Epithelial cell of proximal tubule (primary cell): ENCODE measurements around the gene DIO1. TPM values are rescaled to one million over a fixed set of nuclear protein-coding genes. Genes with fewer than 3 reads are reported as not detected.

Experiments used
- DNase-seq: peaks from one replicate; pipeline ENCODE4 v3.0.0-alpha.2; 2011; ENCODE audit warnings: low read depth
- H3K4me3 ChIP-seq: 2 replicates; pipeline ENCODE4 v1.5.1; 2011; ENCODE audit warnings: low read depth, mild to moderate bottlenecking, low read length
- total RNA-seq: library from RNA; depleted of rRNA; stranded (reverse); fragments of >200 nt; gene quantifications from 2 replicates; pipeline ENCODE4 v1.2.3, GENCODE V29; 2015
- TF ChIP-seq, protein P1 (sequence below): conservative IDR thresholded peaks from 2 replicates; pipeline ENCODE4 v1.5.1; 2012; ENCODE audit warnings: low read depth, mild to moderate bottlenecking, low read length

The DIO1 gene
- not detected in 2 replicates for total RNA-seq

DNA sequence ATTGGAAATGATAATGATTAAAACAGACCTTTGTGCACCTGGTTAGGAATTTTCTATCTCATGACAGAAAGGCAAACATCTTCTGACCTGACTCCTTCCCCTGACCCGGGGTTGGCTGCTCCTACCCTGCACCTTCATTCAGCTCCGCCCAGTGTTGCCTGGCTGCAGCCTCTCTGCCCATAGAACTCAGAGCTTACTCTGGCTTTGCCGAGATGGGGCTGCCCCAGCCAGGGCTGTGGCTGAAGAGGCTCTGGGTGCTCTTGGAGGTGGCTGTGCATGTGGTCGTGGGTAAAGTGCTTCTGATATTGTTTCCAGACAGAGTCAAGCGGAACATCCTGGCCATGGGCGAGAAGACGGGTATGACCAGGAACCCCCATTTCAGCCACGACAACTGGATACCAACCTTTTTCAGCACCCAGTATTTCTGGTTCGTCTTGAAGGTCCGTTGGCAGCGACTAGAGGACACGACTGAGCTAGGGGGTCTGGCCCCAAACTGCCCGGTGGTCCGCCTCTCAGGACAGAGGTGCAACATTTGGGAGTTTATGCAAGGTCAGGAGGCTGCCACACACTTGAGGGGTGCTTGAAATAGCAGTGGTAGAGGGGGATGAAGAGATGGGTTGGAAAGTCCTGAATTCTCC is at the start of gene DIO1:
TSS of gene DIO1 (plus strand) at position 189 of the 638 bp plus-strand sequence. CDS start at position 213, 24 bp downstream.
- TF ChIP-seq, protein P1, sequence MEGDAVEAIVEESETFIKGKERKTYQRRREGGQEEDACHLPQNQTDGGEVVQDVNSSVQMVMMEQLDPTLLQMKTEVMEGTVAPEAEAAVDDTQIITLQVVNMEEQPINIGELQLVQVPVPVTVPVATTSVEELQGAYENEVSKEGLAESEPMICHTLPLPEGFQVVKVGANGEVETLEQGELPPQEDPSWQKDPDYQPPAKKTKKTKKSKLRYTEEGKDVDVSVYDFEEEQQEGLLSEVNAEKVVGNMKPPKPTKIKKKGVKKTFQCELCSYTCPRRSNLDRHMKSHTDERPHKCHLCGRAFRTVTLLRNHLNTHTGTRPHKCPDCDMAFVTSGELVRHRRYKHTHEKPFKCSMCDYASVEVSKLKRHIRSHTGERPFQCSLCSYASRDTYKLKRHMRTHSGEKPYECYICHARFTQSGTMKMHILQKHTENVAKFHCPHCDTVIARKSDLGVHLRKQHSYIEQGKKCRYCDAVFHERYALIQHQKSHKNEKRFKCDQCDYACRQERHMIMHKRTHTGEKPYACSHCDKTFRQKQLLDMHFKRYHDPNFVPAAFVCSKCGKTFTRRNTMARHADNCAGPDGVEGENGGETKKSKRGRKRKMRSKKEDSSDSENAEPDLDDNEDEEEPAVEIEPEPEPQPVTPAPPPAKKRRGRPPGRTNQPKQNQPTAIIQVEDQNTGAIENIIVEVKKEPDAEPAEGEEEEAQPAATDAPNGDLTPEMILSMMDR, result no peak
- H3K4me3 ChIP-seq, result no peak within 1 kb of the TSS
- no peak for DNase-seq

- DNase-seq, result no peak
- H3K4me3 ChIP-seq, result no peak overlapping the region
- TF ChIP-seq, protein P1, result no peak
Measured at GRCh38 chr1:53847980-53848379, 46.0 kb upstream of the DIO1 start.

DNA sequence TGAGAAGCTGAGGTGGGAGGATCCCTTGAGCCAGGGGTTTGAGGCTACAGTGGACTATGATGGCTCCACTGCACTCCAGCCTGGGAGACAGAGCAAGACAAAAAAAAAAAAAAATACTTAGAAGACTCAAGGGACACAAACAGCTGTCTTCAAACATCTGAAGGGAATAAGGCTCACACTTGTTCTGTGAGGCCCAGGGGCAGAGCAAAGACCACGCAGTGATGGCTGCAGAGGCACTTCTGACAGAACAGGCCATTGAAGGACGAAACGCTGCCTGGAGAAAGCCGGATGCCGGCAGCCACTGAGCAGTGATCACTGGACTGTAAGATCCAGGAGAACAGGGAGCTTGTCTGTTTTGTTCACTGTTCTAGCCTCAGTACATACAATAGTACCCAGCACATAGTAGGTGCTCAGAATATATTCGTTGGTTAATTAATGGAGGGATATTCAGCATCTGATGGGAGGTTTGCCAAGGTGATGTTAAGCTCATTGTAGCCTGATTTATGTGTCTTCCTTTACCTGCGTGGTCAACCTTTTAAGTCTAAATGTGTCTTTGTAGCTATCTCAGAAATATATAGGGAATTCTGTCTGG is 43.8 kb upstream of the DIO1 start:
- DNase-seq, result no peak
- no peak overlapping the region for H3K4me3 ChIP-seq
- TF ChIP-seq, protein P1, result no peak

GRCh38 chr1:53851571-53852285 is 42.3 kb upstream of the DIO1 start:
- no peak overlapping the region for H3K4me3 ChIP-seq
- DNase-seq, result no peak
- TF ChIP-seq, protein P1, result no peak

DNA sequence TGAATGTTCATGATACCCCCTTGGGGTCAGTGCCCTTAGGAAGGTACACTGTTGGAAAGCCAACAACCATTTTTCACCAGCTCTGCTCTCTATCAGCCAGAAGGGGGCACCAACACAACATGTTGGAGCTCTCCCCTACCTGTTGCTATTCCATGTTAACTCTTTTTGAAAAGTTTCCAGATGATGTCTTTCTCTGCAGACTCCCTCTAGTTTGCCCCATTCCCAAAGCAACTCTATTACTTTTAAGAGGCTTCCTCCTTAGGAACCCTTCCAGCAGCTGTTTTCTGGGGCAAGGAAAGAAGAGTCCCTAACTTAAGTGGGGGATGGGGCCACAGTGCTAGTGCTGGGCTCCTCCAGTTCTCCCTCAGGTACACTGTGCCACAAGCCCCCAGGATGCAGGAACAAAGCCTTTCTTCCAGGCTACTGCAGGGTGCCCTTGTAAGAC is 33.0 kb upstream of the DIO1 start:
- TF ChIP-seq, protein P1, result peak; percentile 92
- no peak overlapping the region for H3K4me3 ChIP-seq
- DNase-seq, result no peak

GRCh38 chr1:53862507-53862906 is 31.5 kb upstream of the DIO1 start:
- H3K4me3 ChIP-seq, result no peak overlapping the region
- TF ChIP-seq, protein P1, result no peak
- DNase-seq, result no peak
